Stomach (tissue), 4 donors: Measurements from ENCODE around the gene CLDN2.

Source experiments
- POLR2A ChIP-seq, 4 donors: fragments of 450-650 bp; IDR thresholded peaks; one replicate each; pipeline ENCODE4 v1.6.1; 2016; ENCODE audit warnings: antibody characterized with exemption in 4 of 4, control low read depth in 2 of 4, mild to moderate bottlenecking in 1 of 4, moderate library complexity in 1 of 4
- POLR2AphosphoS5 ChIP-seq, 3 donors: sonication (generic); formaldehyde crosslinking; IDR thresholded peaks; one replicate each; pipeline ENCODE4 v1.6.1; 2016; ENCODE audit warnings: antibody characterized with exemption in 3 of 3
- TF ChIP-seq, protein P1 (sequence below), 7 experiments: fragments of 450-650 bp in 4 of 7; fragments of 200-600 bp in 3 of 7; sonication (generic) in 3 of 7; IDR thresholded peaks; one replicate each; pipeline ENCODE4 v1.5.1; 2016 to 2019; ENCODE audit warnings: antibody characterized with exemption in 7 of 7, control low read depth in 2 of 7, mild to moderate bottlenecking in 1 of 7

DNA sequence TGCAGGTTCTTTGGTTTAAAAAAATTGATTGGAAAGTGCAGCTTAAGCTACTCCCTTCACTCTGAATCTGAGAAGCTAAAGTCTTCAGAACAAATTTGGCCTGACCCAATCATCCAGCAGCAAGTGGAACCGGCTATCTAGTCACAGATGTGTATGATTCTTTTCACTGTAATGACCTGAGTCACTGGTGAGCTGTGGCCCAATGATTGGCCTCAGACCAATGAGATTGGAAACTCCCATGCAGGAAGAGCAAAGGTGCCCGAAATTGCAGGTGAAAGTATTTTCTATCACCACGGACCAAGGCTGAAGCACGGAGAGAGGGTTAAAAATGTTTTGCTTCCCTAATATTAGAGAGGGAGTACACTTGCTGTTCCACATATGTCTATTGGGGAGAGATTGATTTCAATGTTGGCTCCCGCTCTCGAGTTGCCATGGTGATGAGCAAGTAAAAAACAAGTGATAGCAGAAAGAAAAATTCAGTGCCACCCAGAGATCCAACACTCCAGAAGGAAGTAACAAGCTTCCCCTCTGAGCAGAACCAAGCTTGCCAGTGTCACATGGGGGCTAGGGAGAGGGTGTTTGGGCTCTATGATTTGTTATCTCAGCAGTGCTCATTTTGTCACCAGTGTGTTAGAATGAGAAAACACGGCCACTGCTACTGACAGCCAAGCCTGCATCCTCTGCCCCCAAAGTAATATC lies 28.3 kb upstream of the CLDN2 start:
- no peak for TF ChIP-seq POLR2A (IDR thresholded peaks at IDR 0.05)
- TF ChIP-seq, protein P1, sequence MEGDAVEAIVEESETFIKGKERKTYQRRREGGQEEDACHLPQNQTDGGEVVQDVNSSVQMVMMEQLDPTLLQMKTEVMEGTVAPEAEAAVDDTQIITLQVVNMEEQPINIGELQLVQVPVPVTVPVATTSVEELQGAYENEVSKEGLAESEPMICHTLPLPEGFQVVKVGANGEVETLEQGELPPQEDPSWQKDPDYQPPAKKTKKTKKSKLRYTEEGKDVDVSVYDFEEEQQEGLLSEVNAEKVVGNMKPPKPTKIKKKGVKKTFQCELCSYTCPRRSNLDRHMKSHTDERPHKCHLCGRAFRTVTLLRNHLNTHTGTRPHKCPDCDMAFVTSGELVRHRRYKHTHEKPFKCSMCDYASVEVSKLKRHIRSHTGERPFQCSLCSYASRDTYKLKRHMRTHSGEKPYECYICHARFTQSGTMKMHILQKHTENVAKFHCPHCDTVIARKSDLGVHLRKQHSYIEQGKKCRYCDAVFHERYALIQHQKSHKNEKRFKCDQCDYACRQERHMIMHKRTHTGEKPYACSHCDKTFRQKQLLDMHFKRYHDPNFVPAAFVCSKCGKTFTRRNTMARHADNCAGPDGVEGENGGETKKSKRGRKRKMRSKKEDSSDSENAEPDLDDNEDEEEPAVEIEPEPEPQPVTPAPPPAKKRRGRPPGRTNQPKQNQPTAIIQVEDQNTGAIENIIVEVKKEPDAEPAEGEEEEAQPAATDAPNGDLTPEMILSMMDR (IDR thresholded peaks at IDR 0.05), result no peak
- no peak for TF ChIP-seq POLR2AphosphoS5 (IDR thresholded peaks at IDR 0.05)
